Ovary (tissue), 9 donors: ENCODE results near the gene NME9. TPM values are rescaled to one million over a fixed set of nuclear protein-coding genes. Genes with fewer than 3 reads are reported as not detected.

Experiments
- DNase-seq, 5 donors: peaks; one replicate each; pipeline ENCODE4 v3.0.0-alpha.2; 2019 to 2020
- H3K27ac ChIP-seq, 2 donors: fragments of 200-600 bp; one replicate each; pipeline versions ENCODE4 v1.5.1 to v1.8.0; 2019 to 2022
- H3K27me3 ChIP-seq: fragments of 200-600 bp; one replicate; pipeline ENCODE4 v1.8.0; 2022
- H3K36me3 ChIP-seq: fragments of 200-600 bp; sonication (generic); one replicate; pipeline ENCODE4 v1.5.1; 2019
- H3K4me1 ChIP-seq: one replicate; pipeline ENCODE4 v1.8.1; 2013; ENCODE audit warnings: mild to moderate bottlenecking, moderate library complexity; ENCODE audit not compliant: insufficient read depth
- H3K4me3 ChIP-seq: fragments of 200-600 bp; sonication (generic); one replicate; pipeline ENCODE4 v1.5.1; 2017
- H3K9me3 ChIP-seq, 2 donors: fragments of 200-600 bp in 1 of 2; sonication (generic) in 1 of 2; one replicate each; pipeline versions ENCODE4 v1.5.1 to v1.8.1; 2013 to 2019; ENCODE audit warnings: mild to moderate bottlenecking in 1 of 2, moderate library complexity in 1 of 2
- CTCF ChIP-seq, 3 donors: fragments of 450-650 bp in 2 of 3; fragments of 200-600 bp in 1 of 3; IDR thresholded peaks; one replicate each; pipeline versions ENCODE4 v1.5.1 to v1.8.0; 2016 to 2022; ENCODE audit warnings: antibody characterized with exemption in 3 of 3, mild to moderate bottlenecking in 1 of 3
- EP300 ChIP-seq: sonication (generic); formaldehyde crosslinking; IDR thresholded peaks from one replicate; pipeline ENCODE4 v1.6.1; 2017; ENCODE audit warnings: antibody characterized with exemption
- POLR2A ChIP-seq: fragments of 450-650 bp; IDR thresholded peaks from one replicate; pipeline ENCODE4 v1.6.1; 2017; ENCODE audit warnings: antibody characterized with exemption, mild to moderate bottlenecking, moderate library complexity
- WGBS, 3 donors: extraction: QIAGEN DNeasy Blood & Tissue Kit in 1 of 3; methylation state at CpG; one replicate each; pipeline versions ENCODE4 v1.1.5 to v1.1.7; 2013 to 2017; 5-methylcytosine and 5-hydroxymethylcytosine counted together
- intact Hi-C, 4 donors: fragments of 100-400 bp; cut with DNase I; formaldehyde crosslinking; loops; one replicate each; pipeline versions ENCODE4 v1.11.0 to v1.15.1; 2022 to 2023
- polyA plus RNA-seq, 2 donors: library from polyadenylated mRNA; stranded (reverse); fragments of 200-250 nt in 1 of 2; fragments of 350-450 nt in 1 of 2; fragmentation: Illumina TruSeq in 1 of 2; extraction: RNeasy Lipid Tissue Mini Kit (QIAGEN cat#74804) in 1 of 2; gene quantifications; one replicate each; pipeline ENCODE4 v1.2.3, GENCODE V29; 2013 to 2014
- total RNA-seq, 7 donors: library from RNA; depleted of rRNA in 2 of 7; stranded (reverse); fragments of >200 nt in 2 of 7; fragmentation: NEBNext Ultra II Directional in 3 of 7; extraction: Animal tissue kit (Norgen Biotek cat#: 25700) in 3 of 7; gene quantifications; one replicate each; pipeline versions ENCODE4 v1.1.0 to v1.2.4, GENCODE V29; 2016 to 2023
- donor health status: DM: no; HTN: no; CAD: no; lungs with moderate emphysema.
- donor health status: DM: no; HTN: no; CAD: no.
- donor health status: Bipolar disorder and iron deficiency.
- donor health status: DM: yes; HTN: yes; CAD: no.
- donor health status: DM: no; HTN: no; CAD: no.
- donor health status: DM: yes; HTN: yes; CAD: no.

Gene NME9
- total and polyA plus RNA-seq, 9 donors, result 0.23 to 9.8 (median 0.82) TPM

DNA sequence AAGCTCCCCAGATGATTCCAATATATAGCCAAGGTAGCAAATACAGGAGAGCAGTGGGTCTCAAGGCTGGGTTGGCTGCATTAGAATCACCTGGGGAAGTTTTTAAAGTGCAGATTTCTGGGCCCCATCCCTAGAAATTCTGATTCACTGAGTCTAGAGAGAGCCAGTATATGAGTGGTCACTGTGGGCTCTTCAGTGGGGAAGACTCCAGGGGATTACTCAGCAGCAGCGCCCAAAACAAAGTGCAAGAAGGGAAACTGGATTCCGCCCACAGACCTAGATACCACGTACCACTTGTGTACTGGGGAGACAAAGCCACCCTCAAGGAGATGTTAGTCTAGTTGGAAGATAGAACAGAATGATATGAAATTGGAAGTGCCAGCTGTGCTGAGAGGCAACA, 40.0 kb downstream of the NME9 start:
- Histone ChIP-seq H3K9me3 (no peaks in the 10 kb centered on the region), H3K27ac (no peak overlapping the region), H3K4me3 (no peak overlapping the region), H3K27me3 (no peaks in the 10 kb centered on the region), H3K36me3 (no peaks in the 10 kb centered on the region), H3K4me1 (no peaks in the 10 kb centered on the region)
- DNase-seq, result no peak
- WGBS, 3 donors, result 95 to 98% (median 96%) methylated on average over 3 of the region's 3 CpGs
- intact Hi-C loops, result no loop called here
- TF ChIP-seq POLR2A, result no peak
- TF ChIP-seq EP300, result no peak
- no peak for TF ChIP-seq CTCF (IDR thresholded peaks at IDR 0.05)

GRCh38 chr3:138289260-138289659, 40.4 kb downstream of the NME9 start:
- no peak for DNase-seq
- Histone ChIP-seq H3K36me3 (no peaks in the 10 kb centered on the region), H3K9me3 (no peaks in the 10 kb centered on the region), H3K4me3 (no peak overlapping the region), H3K4me1 (no peaks in the 10 kb centered on the region), H3K27me3 (no peaks in the 10 kb centered on the region), H3K27ac (no peak overlapping the region)
- WGBS, 3 donors, result 88 to 95% (median 92%) methylated on average over 2 of the region's 2 CpGs
- TF ChIP-seq POLR2A, result no peak
- TF ChIP-seq CTCF (IDR thresholded peaks at IDR 0.05), result no peak
- no peak for TF ChIP-seq EP300
- intact Hi-C loops, result no loop called here

GRCh38 chr3:138284957-138285477, 44.6 kb downstream of the NME9 start:
- intact Hi-C loops, result no loop called here
- WGBS, 3 donors, result 92 to 94% (median 93%) methylated on average over 2 of the region's 2 CpGs

GRCh38 chr3:138284079-138284478, 45.6 kb downstream of the NME9 start:
- Histone ChIP-seq H3K27me3 (no peaks in the 10 kb centered on the region), H3K36me3 (no peaks in the 10 kb centered on the region), H3K27ac (no peak overlapping the region), H3K9me3 (no peaks in the 10 kb centered on the region), H3K4me1 (no peaks in the 10 kb centered on the region), H3K4me3 (no peak overlapping the region)
- WGBS, 3 donors, result 94 to 100% (median 98%) methylated on average over 1 of the region's 1 CpG
- intact Hi-C loops, result no loop called here
- TF ChIP-seq EP300 (no peak), CTCF (IDR thresholded peaks at IDR 0.05) (no peak), POLR2A (no peak)
- DNase-seq, result no peak

More at GRCh38 chr3:138284957-138285477, 44.6 kb downstream of the NME9 start:
- Histone ChIP-seq H3K4me3 (no peak overlapping the region), H3K9me3 (no peaks in the 10 kb centered on the region), H3K27me3 (no peaks in the 10 kb centered on the region), H3K4me1 (no peaks in the 10 kb centered on the region), H3K27ac (no peak overlapping the region), H3K36me3 (no peaks in the 10 kb centered on the region)
- TF ChIP-seq POLR2A, result no peak
- no peak for TF ChIP-seq CTCF (IDR thresholded peaks at IDR 0.05)
- TF ChIP-seq EP300, result no peak
- DNase-seq, result no peak
